Panc1 (cell line): ENCODE measurements around the gene MAGI2. TPM values are rescaled to one million over a fixed set of nuclear protein-coding genes. Genes with fewer than 3 reads are reported as not detected.

Source experiments
- ATAC-seq: fragments of 200-7000 bp; cut with Tn5 transposase; 2 replicates; pipeline ENCODE4 v1.9.1; 2020; ENCODE audit warnings: mild to moderate bottlenecking, moderate library complexity
- BruUV-seq: library from RNA; stranded (reverse); fragments of 400-500 nt; replicated peaks from 2 replicates; lab custom pipeline; 2021; lab: Mats Ljungman, UMichigan
- CTCF ChIA-PET: fragments of 300-600 bp; sonication (Branson Sonifier 250); formaldehyde crosslinking; loops from one replicate; lab custom pipeline; 2022; ENCODE audit warnings: antibody characterized with exemption; lab: Charles Lee
- POLR2A ChIA-PET: fragments of 300-600 bp; sonication (Branson Sonifier 250); formaldehyde crosslinking; loops from one replicate; lab custom pipeline; 2022; ENCODE audit warnings: antibody characterized with exemption; lab: Charles Lee
- DNase-seq: peaks from one replicate; pipeline ENCODE4 v3.0.0-alpha.2; 2010; ENCODE audit warnings: low read depth, low spot score
- H3K27ac ChIP-seq: 2 replicates; pipeline ENCODE4 v1.5.1; 2011; ENCODE audit warnings: mild to moderate bottlenecking, low read length, inconsistent platforms
- H3K27me3 ChIP-seq: fragments of 200-500 bp; sonication (Bioruptor generic); 2 replicates; pipeline ENCODE4 v1.6.0; 2014; ENCODE audit warnings: low read length, inconsistent platforms; ENCODE audit not compliant: control insufficient read depth, insufficient read depth
- H3K36me3 ChIP-seq: fragments of 200-500 bp; sonication (Bioruptor generic); 2 replicates; pipeline ENCODE4 v1.5.1; 2014; ENCODE audit warnings: inconsistent platforms, mild to moderate bottlenecking, low read length, moderate library complexity; ENCODE audit not compliant: control insufficient read depth, insufficient read depth
- H3K4me1 ChIP-seq: 2 replicates; pipeline ENCODE4 v1.5.1; 2011; ENCODE audit warnings: inconsistent platforms, mild to moderate bottlenecking, low read length, moderate library complexity; ENCODE audit not compliant: control insufficient read depth, insufficient read depth
- H3K4me3 ChIP-seq, 2 experiments: 2 replicates each; pipeline ENCODE4 v1.5.1; 2011 to 2012; ENCODE audit warnings: low read depth in 2 of 2, low read length in 2 of 2, mild to moderate bottlenecking in 2 of 2, inconsistent platforms in 1 of 2, moderate library complexity in 1 of 2
- H3K9me3 ChIP-seq: fragments of 200-500 bp; sonication (Bioruptor generic); 2 replicates; pipeline ENCODE4 v1.5.1; 2014; ENCODE audit warnings: low read depth, mild to moderate bottlenecking, inconsistent platforms, low read length, moderate library complexity; ENCODE audit not compliant: control insufficient read depth, insufficient read depth
- POLR2AphosphoS5 ChIP-seq: IDR thresholded peaks from 2 replicates; pipeline ENCODE4 v1.6.1; 2012; ENCODE audit warnings: mild to moderate bottlenecking, low read depth, low read length, moderate library complexity
- REST ChIP-seq, 2 experiments: IDR thresholded peaks; 2 replicates each; pipeline ENCODE4 v1.6.1; 2011 to 2012; ENCODE audit warnings: low read depth in 2 of 2, control low read depth in 1 of 2, low read length in 1 of 2, mild to moderate bottlenecking in 1 of 2, moderate library complexity in 1 of 2; ENCODE audit not compliant: insufficient read depth in 1 of 2
- SIN3A ChIP-seq: IDR thresholded peaks from 2 replicates; pipeline ENCODE4 v1.6.1; 2012; ENCODE audit warnings: low read depth, mild to moderate bottlenecking, low read length, moderate library complexity, borderline replicate concordance; ENCODE audit not compliant: insufficient read depth
- TCF7L2 ChIP-seq: IDR thresholded peaks from 2 replicates; pipeline ENCODE4 v1.6.1; 2011; ENCODE audit warnings: mild to moderate bottlenecking, low read depth, low read length, inconsistent platforms
- in situ Hi-C: cut with HindIII; loops from 2 replicates; pipeline ENCODE4 v1.10.0; 2016; ENCODE audit warnings: low sequenced_read_pairs, low pct_unique_long_range_greater_than_20kb
- intact Hi-C: fragments of 100-400 bp; cut with micrococcal nuclease; formaldehyde crosslinking; loops from one replicate; pipeline ENCODE4 v1.10.0; 2022; ENCODE audit not compliant: unreplicated experiment
- total RNA-seq: library from RNA; stranded (reverse); gene quantifications from one replicate; pipeline ENCODE4 v1.2.1, GENCODE V29; 2021; ENCODE audit not compliant: unreplicated experiment
- TF ChIP-seq, protein P1 (sequence below): fragments of 450-650 bp; IDR thresholded peaks from 2 replicates; pipeline ENCODE4 v1.5.1; 2017; ENCODE audit warnings: mild to moderate bottlenecking

The MAGI2 gene
- total RNA-seq, 1 experiment from 2014 or later = 5.4 TPM

GRCh38 chr7:78225534-78225933 lies 1227.9 kb downstream of the MAGI2 start:
- BruUV-seq = no TSS peak
- TF ChIP-seq POLR2AphosphoS5 = no peak
- no peak for TF ChIP-seq SIN3A
- no peak for TF ChIP-seq REST (IDR thresholded peaks at IDR 0.05; ENCODE audit: insufficient read depth in 1 of 2, low read depth in 2 of 2, low read length in 1 of 2)
- no peak for TF ChIP-seq TCF7L2
- TF ChIP-seq, protein P1, sequence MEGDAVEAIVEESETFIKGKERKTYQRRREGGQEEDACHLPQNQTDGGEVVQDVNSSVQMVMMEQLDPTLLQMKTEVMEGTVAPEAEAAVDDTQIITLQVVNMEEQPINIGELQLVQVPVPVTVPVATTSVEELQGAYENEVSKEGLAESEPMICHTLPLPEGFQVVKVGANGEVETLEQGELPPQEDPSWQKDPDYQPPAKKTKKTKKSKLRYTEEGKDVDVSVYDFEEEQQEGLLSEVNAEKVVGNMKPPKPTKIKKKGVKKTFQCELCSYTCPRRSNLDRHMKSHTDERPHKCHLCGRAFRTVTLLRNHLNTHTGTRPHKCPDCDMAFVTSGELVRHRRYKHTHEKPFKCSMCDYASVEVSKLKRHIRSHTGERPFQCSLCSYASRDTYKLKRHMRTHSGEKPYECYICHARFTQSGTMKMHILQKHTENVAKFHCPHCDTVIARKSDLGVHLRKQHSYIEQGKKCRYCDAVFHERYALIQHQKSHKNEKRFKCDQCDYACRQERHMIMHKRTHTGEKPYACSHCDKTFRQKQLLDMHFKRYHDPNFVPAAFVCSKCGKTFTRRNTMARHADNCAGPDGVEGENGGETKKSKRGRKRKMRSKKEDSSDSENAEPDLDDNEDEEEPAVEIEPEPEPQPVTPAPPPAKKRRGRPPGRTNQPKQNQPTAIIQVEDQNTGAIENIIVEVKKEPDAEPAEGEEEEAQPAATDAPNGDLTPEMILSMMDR = no peak
- Histone ChIP-seq H3K4me1 (no peaks in the 10 kb centered on the region), H3K36me3 (no peaks in the 10 kb centered on the region), H3K27me3 (no peaks in the 10 kb centered on the region; the same call in none of the 2 replicates), H3K9me3 (no peaks in the 10 kb centered on the region), H3K4me3 (no peak overlapping the region), H3K27ac (no peak overlapping the region)
- in situ Hi-C loops = no loop called here
- POLR2A ChIA-PET = no interaction called here
- ATAC-seq (no peak), DNase-seq (no peak)
- CTCF ChIA-PET = no interaction called here
- intact Hi-C loops = loop anchor here (5.0 kb wide), 1 partner anchor 203 kb away; no protein-coding TSS in a partner anchor

GRCh38 chr7:78224923-78225322 lies 1228.5 kb downstream of the MAGI2 start:
- no peak overlapping the region for H3K4me3 ChIP-seq
- DNase-seq (no peak), ATAC-seq (no peak)
- H3K27ac ChIP-seq = no peak overlapping the region
- no peaks in the 10 kb centered on the region for H3K4me1 ChIP-seq
- H3K27me3 ChIP-seq = no peaks in the 10 kb centered on the region; the same call in none of the 2 replicates
- intact Hi-C loops (loop anchor here (5.0 kb wide), 1 partner anchor 203 kb away; no protein-coding TSS in a partner anchor), in situ Hi-C loops (no loop called here)
- ChIA-PET CTCF (no interaction called here), POLR2A (no interaction called here)
- H3K36me3 ChIP-seq = no peaks in the 10 kb centered on the region
- no TSS peak for BruUV-seq
- TF ChIP-seq POLR2AphosphoS5 (no peak), SIN3A (no peak), TCF7L2 (no peak), REST (IDR thresholded peaks at IDR 0.05; ENCODE audit: insufficient read depth in 1 of 2, low read depth in 2 of 2, low read length in 1 of 2) (no peak)
- TF ChIP-seq, protein P1 = no peak
- no peaks in the 10 kb centered on the region for H3K9me3 ChIP-seq
